Measurements from ENCODE around the gene NTM. TPM values are rescaled to one million over a fixed set of nuclear protein-coding genes. Genes with fewer than 3 reads are reported as not detected.

Gene NTM
- polyA plus RNA-seq, 1 donor (not counting 4 experiments of a cell fraction or from before 2014, with no cell fraction given), result 47.9 TPM

DNA sequence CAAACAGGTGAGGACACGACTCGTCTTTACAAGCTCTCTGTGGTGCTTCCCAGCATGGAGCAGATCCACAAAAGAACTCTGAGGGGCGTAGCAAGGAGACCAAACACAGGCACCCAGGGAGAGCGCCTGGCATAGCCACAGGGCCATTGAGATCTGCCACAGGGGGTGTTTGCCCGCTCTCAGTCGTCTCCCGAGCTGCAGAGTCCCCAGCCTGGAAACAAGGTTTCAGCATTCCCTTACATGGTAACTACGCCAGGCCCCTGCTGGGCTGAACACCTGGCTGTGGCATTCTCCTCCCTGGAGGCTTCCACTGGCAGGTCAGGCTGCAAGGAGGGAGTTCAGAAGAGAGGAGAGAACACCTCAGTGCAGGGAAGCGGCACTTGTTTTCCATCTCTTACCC, 962.1 kb downstream of the NTM start:
- DNase-seq (ENCODE audit: low read depth, low spot score), result no peak
- H3K27me3 ChIP-seq (ENCODE audit: control insufficient read depth, extremely low read depth, insufficient read depth, low read length), result no peaks in the 10 kb centered on the region
- H3K9me1 ChIP-seq (ENCODE audit: control insufficient read depth, extremely low read depth, insufficient read depth, low read length), result no peaks in the 10 kb centered on the region
- no peak for FAIRE-seq
- H3K9ac ChIP-seq (ENCODE audit: control insufficient read depth, extremely low read depth, insufficient read depth, low read length), result no peak overlapping the region
- H4K20me1 ChIP-seq (ENCODE audit: control insufficient read depth, extremely low read depth, insufficient read depth, low read length), result no peaks in the 10 kb centered on the region
- H3K27ac ChIP-seq (ENCODE audit: control insufficient read depth, insufficient read depth, low read length), result no peak overlapping the region
- H2AFZ ChIP-seq (ENCODE audit: control insufficient read depth, low read length), result no peak overlapping the region
- no peaks in the 10 kb centered on the region for H3K36me3 ChIP-seq (ENCODE audit: control insufficient read depth in 2 of 2, extremely low read depth in 1 of 2, insufficient read depth in 2 of 2, low read length in 2 of 2)
- no peak for TF ChIP-seq EZH2 (IDR thresholded peaks at IDR 0.05; ENCODE audit: low read length)
- TF ChIP-seq, protein P1, sequence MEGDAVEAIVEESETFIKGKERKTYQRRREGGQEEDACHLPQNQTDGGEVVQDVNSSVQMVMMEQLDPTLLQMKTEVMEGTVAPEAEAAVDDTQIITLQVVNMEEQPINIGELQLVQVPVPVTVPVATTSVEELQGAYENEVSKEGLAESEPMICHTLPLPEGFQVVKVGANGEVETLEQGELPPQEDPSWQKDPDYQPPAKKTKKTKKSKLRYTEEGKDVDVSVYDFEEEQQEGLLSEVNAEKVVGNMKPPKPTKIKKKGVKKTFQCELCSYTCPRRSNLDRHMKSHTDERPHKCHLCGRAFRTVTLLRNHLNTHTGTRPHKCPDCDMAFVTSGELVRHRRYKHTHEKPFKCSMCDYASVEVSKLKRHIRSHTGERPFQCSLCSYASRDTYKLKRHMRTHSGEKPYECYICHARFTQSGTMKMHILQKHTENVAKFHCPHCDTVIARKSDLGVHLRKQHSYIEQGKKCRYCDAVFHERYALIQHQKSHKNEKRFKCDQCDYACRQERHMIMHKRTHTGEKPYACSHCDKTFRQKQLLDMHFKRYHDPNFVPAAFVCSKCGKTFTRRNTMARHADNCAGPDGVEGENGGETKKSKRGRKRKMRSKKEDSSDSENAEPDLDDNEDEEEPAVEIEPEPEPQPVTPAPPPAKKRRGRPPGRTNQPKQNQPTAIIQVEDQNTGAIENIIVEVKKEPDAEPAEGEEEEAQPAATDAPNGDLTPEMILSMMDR (optimal IDR thresholded peaks at IDR 0.05 in 1 of 3, IDR thresholded peaks at IDR 0.05 in 1 of 3, conservative IDR thresholded peaks at IDR 0.05 in 1 of 3; ENCODE audit: extremely low read depth in 1 of 3, insufficient read depth in 2 of 3, low read length in 3 of 3), result no peak
- H3K4me2 ChIP-seq (ENCODE audit: control insufficient read depth, extremely low read depth, insufficient read depth, low read depth, low read length), result no peak overlapping the region
- H3K9me3 ChIP-seq (ENCODE audit: control insufficient read depth, low read depth, low read length), result peaks cover 2% of the 10 kb centered on the region
- H3K4me1 ChIP-seq (ENCODE audit: control insufficient read depth, extremely low read depth, insufficient read depth, low read length), result no peaks in the 10 kb centered on the region
- H3K79me2 ChIP-seq (ENCODE audit: control insufficient read depth, insufficient read depth, low read length), result no peaks in the 10 kb centered on the region
- dilution Hi-C loops (cut with MboI; ENCODE audit: extremely low pct_ligation_motif_present, low sequenced_read_pairs), result no loop called here
- no peak overlapping the region for H3K4me3 ChIP-seq (ENCODE audit: control insufficient read depth in 2 of 3, extremely low read depth in 1 of 3, insufficient read depth in 2 of 3, low read depth in 1 of 3, low read length in 3 of 3)

DNA sequence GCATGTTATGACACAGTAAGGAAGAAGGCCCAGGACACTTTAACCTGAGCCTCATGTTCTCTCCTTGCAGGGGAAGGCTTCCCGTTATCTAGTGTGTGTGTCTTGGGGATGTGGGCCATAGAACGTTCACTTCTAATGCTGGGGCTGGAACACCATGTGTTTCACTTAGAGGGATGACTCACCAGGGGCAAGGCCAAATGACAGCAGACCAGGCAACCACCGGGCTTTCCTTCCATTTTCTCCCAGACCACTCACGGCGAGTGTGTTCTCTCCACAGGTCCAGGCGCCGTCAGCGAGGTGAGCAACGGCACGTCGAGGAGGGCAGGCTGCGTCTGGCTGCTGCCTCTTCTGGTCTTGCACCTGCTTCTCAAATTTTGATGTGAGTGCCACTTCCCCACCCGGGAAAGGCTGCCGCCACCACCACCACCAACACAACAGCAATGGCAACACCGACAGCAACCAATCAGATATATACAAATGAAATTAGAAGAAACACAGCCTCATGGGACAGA, 964.4 kb downstream of the NTM start:
- dilution Hi-C loops (cut with MboI; ENCODE audit: extremely low pct_ligation_motif_present, low sequenced_read_pairs), result no loop called here
- H3K27ac ChIP-seq (ENCODE audit: control insufficient read depth, insufficient read depth, low read length), result no peak overlapping the region
- no peak overlapping the region for H3K4me3 ChIP-seq (ENCODE audit: control insufficient read depth in 2 of 3, extremely low read depth in 1 of 3, insufficient read depth in 2 of 3, low read depth in 1 of 3, low read length in 3 of 3)
- no peaks in the 10 kb centered on the region for H3K27me3 ChIP-seq (ENCODE audit: control insufficient read depth, extremely low read depth, insufficient read depth, low read length)
- no peaks in the 10 kb centered on the region for H3K79me2 ChIP-seq (ENCODE audit: control insufficient read depth, insufficient read depth, low read length)
- H3K4me2 ChIP-seq (ENCODE audit: control insufficient read depth, extremely low read depth, insufficient read depth, low read depth, low read length), result no peak overlapping the region
- H3K4me1 ChIP-seq (ENCODE audit: control insufficient read depth, extremely low read depth, insufficient read depth, low read length), result no peaks in the 10 kb centered on the region
- no peak for FAIRE-seq
- no peaks in the 10 kb centered on the region for H4K20me1 ChIP-seq (ENCODE audit: control insufficient read depth, extremely low read depth, insufficient read depth, low read length)
- no peaks in the 10 kb centered on the region for H3K9me1 ChIP-seq (ENCODE audit: control insufficient read depth, extremely low read depth, insufficient read depth, low read length)
- H3K9me3 ChIP-seq (ENCODE audit: control insufficient read depth, low read depth, low read length), result peaks cover 2% of the 10 kb centered on the region
- H3K36me3 ChIP-seq (ENCODE audit: control insufficient read depth in 2 of 2, extremely low read depth in 1 of 2, insufficient read depth in 2 of 2, low read length in 2 of 2), result no peaks in the 10 kb centered on the region
- TF ChIP-seq EZH2 (IDR thresholded peaks at IDR 0.05; ENCODE audit: low read length), result no peak
- TF ChIP-seq, protein P1 (optimal IDR thresholded peaks at IDR 0.05 in 1 of 3, IDR thresholded peaks at IDR 0.05 in 1 of 3, conservative IDR thresholded peaks at IDR 0.05 in 1 of 3; ENCODE audit: extremely low read depth in 1 of 3, insufficient read depth in 2 of 3, low read length in 3 of 3), result no peak
- H2AFZ ChIP-seq (ENCODE audit: control insufficient read depth, low read length), result no peak overlapping the region
- DNase-seq (ENCODE audit: low read depth, low spot score), result no peak
- no peak overlapping the region for H3K9ac ChIP-seq (ENCODE audit: control insufficient read depth, extremely low read depth, insufficient read depth, low read length)
